ELR (cell line): ENCODE measurements around the gene ERFL.
"Not testable (repeated sequence)": the region's sequence is repeated elsewhere in the genome, so short reads cannot be mapped to it uniquely, and the experiment has no call there.

Source experiments
- DNase-seq: peaks from one replicate; pipeline ENCODE4 v3.0.0-alpha.2; 2015; ENCODE audit warnings: low read depth

ERFL gene

DNA sequence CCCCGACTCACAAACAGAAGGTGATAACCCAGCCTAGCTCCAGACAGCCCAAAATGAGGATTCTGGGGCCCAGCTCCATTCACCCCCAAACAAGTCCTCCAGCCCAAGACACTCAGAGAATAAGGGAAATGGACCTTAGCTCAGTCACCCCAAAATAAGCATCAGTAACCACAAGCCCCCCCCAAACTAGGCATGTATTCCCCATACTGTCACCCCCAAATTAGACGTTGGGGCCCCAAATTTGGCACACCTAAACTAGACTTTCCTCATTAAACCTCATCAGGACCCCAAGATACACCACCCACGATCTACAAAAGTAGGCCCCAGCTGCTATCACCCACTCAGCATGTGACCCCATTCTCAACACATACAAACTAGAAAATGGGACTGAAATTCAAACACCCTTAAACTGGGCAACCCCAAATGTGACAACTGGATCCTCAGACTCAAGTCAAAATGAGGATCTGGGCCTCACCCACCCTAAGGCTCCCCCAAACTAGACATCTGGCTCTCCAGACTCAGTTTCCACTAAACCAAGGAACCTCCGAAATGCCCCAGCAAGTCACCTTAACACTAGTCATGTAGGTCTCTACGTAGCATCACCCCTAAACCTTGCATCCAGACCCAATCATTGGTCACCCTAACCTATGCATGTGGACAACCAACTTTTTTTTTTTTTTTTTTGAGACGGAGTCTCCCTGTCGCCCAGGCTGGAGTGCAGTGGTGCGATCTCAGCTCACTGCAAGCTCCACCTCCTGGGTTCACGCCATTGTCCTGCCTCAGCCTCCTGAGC lies 13.4 kb upstream of the ERFL start:
- no peak for DNase-seq

DNA sequence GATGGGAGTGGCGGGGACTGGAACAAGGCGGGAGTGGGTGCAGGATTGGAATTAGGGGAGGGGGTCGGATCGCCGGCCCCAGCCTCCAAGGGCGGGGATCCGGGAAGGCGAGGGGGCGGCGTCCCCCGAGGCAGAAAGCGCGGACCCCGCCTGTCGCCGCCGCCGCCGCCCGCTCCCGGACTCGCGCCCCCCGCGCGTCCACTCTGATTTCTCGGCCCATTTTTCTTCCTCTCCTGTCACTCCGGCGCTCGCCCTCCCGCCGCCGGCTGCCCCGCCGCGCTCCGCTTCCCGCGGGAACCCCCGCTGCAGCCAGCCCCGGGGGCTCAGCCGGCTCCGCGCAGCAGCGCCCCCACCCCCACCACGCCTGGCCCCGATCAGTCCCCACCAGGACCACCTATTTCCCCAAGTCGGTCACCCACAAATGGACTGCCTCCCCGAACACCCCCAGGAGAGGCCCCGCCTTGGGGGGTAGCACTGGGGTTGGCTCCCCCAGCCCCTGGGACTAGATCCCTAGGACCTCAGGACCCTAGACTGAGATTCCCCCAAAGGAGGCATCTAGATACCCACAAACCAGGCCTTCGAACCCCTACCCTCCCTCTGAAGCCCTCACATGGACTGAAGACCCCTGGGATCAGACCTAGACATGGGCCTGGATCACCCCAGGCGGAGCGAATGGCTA lies 12.6 kb upstream of the ERFL start:
- DNase-seq = no peak

DNA sequence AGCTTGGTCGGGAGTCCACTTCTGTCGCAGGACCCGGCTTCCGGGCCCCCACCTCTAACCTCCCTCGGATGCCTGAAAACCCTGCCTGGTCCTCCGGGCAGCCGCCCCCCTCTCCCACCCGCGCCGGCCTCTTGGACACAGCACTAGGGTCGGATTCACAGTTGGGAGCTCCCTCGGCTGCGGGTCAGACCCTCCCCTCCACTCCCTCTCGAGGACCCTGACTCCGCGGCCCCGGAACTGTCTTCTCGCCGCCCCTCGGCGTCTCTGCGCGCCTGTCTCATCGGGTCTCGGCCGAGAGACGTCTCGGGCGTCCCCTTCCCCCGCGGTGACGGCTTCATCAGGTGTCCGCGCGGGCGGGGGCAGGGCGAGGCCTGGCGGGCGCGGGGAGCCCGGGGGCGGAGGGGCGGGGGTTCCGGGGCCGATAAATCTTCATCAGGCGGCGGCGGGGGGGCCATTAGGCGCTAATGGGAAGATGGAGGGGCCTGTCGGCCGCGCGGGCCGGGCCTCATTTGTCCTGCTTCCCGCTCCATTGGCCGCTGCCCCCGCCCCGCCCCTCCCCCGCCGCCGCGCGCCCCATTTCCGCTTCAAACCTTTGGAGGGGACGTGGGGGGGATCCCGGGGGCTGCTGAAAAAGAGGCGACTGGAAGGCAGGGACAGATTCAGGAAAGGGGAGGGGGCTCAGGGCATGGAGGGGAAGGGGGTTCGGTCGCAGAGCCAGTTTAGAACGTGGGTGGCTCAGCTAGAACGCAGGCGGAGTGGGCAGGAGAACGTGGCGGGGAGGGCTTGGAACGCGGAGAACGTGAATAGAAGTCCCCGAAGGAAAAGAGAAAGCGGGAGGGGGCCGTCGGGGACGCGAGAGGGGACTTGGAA lies 11.8 kb upstream of the ERFL start:
- DNase-seq = peak; percentile 41

DNA sequence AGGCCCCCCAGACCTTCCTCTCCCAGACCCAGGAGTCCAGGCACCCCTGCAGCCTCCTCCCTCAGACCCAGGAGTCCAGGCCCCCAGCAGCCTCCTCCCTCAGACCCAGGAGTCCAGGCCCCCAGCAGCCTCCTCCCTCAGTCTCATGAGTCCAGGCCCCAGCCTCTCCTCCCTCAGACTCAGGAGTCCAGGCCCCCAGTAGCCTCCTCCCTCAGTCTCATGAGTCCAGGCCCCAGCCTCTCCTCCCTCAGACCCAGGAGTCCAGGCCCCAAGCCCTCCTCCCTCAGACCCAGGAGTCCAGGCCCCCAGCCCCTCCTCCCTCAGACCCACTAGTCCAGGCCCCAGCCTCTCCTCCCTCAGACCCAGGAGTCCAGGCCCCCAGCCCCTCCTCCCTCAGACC lies 11.0 kb upstream of the ERFL start:
- DNase-seq = not testable (repeated sequence)

DNA sequence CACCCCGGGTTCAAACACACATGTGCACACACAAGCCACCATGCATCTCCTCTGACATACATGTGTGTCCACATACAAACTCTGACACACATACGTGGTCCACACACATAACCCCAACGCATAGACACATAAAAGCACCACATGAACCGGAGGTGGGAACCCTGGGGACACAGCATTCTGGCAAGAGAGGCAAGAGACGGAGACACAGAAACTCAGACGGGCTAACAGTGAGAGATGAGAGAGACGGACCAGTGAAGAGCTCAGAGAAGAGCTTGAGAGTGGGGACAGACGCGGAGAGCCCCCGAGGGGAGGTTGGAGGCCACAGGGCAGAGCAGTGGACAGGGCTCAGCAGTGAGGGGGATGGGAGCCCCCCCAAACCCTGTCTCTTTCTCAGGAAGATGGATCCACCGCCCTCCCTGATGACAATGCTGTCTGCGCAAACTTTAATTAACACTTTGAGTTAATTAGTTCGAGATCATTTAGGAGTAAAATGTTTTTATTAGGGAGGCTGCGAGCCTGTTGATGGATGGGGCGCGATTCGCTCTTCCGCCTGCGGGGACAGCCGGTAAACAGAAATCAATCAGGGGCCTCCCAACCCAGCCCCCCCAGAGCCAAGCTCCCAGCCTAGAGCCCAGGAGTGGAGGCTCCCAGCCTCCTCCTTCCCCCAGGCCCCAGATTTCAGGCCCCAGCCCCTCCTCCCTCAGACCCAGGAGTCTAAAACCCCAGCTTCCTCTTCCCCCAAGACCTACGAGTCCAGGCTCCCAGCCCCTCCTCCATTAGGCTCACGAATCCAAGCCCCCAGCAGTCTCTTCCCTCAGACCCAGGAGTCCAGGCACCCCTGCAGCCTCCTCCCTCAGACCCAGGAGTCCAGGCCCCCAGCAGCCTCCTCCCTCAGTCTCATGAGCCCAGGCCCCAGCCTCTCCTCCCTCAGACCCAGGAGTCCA lies 9.5 kb upstream of the ERFL start:
- DNase-seq = no peak

DNA sequence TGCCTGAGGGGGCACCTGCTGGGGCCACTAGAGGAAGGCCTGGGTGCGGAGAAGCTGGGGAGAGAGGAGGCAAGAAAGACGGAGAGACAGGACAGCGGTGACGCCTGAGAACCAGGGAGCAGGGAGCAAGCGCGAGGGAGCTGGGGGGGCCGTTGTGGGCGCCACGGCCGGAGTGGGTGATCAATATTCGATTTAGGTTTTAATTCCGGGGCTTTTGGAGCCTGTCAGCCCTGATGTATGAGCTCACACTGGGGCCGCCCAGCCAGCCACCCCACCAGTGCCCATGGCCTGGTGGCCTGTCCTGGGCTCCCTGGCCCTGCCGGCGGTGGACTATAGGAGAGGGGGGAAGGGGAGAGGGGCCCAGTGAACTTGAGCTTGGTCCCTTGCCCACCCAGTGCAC lies 8.7 kb upstream of the ERFL start:
- no peak for DNase-seq

DNA sequence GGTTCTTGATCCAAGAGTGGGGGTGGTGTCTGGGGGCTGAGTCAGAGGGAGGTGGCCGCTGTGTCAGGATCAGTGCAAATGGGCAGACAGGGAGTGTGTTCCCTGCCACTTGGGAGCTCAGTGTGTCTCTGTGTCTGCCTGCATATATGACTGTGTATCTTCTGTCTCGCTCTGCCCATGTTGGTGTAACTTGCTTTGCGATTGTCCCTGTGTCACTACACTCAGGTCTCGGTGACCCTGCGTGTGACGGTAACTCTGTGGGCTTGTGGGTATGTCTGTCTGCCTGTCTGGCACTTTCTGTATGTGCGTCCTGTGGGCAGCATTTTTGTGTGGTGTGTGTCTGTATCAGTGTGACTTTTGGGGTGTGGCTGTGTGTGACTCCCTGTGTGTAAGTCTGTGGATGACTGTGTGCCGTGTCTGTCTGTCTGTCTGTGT lies 8.2 kb upstream of the ERFL start:
- peak; percentile 52 for DNase-seq

DNA sequence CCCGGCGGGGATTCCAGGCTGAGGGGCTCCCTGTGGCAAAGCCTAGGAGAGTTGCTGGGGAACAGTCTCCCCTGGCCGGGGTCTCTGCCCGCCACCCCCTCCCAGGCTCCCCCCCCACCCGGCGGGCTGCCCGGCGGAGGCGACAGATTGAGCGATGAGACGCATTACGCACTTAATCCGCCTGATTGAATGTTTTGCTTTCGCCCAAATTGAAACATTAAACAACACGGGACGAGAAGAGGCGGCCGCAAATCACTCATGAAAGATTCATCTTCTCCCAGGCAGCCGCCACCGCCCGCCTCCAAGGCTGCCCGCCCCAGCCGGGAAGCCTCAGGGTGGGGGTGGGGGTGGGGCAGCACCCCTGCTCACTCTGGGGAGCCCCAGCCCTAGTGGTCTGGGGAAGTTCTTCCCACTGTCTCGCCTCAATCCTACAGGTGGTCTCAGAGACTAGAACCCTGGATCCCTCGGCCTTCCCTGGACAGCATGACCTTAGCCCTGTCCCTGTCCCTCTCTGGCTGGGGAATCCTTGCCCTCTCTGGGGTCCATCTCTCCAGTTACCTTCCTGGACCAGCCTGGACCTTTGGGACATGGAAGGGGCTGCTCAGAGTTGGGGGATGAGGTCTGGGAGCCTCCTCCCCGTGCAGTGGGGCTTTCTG lies 7.6 kb upstream of the ERFL start:
- no peak for DNase-seq

DNA sequence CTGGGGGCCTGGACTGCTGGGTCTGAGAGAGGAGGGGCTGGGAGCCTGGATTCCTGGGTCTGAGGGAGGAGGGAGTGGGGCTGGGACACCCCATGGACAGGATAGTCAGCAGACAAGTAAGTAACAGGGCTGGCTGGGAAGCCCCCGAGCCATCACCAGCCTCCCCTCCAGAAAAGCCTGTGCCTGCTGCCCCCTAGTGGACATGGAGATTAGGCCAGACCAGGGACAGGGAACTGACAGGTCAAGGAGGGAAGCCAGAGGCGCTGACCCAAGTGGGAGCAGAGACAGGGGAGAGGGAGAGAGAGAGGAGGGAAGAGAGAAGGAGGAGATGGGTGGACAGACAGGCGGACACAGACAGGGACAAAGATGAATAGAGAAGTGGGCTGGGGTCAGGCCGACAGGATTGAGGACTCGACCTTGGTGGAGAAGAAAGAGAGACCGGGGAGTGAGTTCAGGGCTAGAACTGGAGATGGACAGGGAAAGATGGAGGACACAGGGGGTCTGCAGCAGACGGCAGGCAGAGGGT lies 6.7 kb upstream of the ERFL start:
- peak; percentile 72 for DNase-seq

DNA sequence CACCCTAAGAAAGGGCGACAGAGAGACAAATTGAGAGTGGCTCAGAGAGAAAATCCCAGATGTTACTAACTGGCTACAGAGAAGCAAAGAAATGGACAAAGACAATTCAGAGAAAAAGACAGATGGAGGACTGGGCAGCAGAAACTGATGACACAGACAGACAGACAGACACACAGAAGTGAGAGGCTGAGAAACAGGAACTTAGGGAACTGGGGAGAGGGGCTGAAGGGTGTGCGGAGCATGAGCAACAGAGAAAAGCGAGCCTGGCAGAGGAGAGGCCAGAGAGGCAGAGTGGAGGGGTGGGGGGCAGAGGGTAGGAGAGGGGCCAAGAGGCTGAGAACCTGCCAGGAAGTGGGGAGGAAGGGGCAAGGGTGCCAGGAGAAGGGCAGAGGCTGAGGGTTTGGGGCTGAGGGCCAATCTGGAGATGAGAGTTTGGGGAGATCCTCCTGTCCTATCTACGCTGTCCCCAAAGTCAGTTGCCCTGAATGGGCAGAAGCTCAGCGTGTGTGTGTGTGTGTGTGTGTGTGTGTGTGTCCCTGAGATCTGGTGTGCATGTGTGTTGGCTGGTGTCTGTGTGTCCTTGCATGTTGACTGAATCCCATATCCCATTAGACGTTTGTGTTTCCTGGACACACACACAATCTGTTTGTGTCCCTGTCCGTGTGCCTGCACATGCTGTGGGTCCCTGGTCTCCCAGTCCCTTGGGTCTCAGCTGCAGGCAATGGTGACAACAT lies 5.6 kb upstream of the ERFL start:
- no peak for DNase-seq

DNA sequence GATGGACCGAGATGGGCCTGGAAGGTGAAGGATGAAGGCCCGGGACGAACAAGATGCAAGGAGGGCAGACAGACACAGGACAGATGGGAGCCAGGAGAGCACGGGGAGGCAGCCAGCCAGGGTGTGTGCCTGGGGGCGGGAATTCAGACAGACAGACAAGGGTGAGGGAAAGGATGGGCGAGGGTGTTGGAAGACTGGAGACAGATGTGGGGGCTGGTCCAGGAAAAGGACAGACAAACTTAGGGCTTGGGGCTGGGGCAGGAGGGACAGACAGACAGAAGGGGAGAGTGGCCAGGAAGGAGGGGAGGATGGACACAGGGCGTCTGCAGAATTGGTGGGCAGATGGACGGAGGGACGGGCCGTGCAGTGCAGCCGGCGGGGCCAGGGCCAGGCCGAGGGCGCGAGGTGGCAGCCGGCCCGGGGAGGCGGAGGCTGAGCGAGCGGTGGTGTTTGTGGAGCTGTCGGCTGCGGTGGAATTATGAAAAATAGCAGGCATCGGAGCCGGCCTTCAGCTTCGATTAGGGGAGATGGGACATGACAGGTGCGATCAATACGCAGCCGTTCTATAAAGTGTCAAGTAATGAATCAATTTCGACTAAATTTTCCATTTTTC lies 4.6 kb upstream of the ERFL start:
- DNase-seq = no peak

DNA sequence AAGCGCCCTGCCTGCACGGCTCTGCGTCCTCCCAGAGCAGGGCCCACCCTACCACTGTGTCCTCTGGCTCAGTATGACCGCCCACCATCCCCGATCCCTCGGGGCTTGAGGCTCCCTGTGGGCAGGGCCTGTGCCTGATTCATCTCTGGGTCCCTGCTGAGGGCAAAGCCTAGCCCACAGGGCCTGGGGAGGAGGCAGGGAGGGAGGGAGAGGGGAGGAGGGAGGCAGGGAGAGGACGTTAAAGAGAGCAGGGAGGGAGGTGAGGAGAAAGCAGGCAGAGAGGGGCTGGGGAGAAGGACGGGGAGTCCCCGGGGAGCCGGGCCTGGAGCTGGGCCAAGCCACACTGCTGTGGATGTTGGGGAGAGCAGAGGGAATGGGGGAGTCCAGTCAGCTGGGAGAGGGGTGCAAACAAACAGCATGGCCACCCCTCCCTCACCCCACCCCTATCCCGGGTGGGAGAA lies 4.0 kb upstream of the ERFL start:
- no peak for DNase-seq

DNA sequence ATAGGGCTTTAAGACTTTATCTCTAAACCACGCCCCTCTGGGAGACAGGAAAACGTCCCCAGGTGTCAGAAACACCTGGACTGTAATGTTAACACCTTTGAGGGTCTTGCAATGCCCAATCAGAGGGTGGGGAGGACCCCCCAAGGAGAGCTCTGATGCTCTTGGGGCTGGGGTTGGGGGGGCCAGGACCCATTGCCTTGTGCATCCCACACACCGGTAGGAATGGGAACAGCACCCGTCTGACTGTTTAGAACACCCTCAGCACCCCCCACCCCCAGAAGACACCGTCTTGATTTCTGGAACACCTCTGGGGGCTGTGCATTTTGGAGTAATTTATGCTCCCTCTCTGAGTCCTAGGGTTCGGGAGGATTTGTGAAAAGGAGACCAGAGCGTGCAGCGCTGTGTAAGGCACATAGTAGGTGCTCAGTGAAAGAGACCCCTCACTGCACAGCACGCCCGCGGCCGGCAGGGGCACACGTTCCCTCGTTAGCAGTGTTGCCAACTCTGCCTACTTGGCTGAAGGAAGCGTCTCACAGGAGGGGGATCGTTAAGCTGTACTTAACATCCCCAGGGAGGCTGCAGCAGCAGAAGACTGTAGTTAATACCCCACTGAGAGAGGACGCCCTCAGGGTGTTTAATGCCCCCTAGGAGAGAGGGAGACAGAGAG lies 2.8 kb upstream of the ERFL start:
- DNase-seq = no peak

DNA sequence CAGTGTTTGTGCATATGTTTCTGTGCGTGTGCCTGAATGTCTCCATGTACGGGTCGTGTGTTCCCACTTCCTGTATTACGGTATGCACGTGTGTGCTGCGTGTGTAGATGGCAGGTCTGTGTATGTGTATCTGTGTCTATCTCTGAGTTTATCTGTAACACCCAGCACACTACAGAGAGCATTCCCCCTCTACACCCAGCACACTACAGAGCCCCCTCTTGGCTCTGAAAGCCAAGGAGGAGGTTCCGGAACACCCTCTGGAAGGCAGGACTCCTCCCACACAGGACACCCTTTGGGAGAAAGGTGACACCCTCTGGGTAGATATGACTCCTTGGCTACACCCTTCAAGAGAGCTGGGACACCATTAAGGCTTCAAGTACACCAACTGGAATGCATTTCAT lies 2.1 kb upstream of the ERFL start:
- DNase-seq = no peak

DNA sequence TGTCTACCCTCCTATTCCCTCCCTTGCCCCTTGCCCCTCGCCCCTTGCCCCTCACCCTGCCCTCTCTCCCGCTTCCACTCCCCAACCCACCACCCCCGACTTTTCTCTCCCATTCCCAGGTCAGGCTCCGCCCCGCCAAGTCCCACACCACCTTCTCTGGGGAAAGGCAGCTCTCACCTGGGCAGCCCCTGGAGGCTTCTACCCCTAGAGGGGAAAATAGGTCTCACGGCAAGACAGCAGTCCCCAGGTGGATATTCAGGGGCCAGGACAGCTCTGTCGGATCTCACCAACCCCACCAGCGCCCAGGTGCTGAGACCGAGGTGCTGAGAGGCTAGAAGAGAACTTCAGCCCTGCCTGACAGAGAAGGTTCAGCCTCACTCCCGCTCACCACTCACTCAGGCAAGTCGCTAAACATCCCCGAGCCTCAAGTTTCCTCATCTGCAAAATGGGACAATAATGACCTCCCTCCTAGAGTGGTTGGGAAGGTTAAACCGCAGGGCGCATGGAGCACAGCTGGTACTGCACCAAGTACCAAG lies 1.4 kb upstream of the ERFL start:
- no peak for DNase-seq

DNA sequence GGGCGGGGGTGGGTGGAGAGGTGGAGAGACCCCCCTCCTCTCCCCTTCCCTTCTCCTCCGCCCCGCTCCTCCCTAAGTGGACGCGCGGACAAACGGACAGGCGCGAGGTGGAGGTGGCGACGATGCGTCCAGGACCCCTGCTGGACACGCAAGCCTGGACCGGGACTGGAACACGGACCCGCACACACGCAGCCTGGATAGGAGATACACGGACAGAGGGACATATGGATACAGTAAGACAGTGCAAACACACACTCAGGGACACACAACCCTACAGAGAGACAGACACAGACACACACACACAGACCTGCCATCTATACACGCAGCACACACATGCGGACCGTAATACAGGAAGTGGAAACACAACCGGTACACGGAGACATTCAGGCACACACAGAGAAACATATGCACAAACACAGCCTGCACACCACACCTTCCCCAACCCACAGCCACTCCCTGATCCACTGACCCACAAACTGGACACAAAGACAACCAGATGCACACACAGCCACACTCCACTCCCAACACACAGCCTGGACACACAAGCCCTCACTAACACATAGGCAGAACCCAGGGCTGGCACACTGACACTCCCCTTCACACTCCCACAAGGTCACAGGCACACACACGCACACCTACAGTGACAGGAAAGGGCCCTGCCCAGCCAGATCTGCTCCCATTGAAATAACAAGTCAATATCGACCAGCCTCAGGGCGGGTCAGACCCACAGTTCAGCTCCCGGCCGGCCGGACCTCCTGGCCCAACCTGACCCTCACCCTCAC lies 696 bp upstream of the ERFL start:
- no peak for DNase-seq

DNA sequence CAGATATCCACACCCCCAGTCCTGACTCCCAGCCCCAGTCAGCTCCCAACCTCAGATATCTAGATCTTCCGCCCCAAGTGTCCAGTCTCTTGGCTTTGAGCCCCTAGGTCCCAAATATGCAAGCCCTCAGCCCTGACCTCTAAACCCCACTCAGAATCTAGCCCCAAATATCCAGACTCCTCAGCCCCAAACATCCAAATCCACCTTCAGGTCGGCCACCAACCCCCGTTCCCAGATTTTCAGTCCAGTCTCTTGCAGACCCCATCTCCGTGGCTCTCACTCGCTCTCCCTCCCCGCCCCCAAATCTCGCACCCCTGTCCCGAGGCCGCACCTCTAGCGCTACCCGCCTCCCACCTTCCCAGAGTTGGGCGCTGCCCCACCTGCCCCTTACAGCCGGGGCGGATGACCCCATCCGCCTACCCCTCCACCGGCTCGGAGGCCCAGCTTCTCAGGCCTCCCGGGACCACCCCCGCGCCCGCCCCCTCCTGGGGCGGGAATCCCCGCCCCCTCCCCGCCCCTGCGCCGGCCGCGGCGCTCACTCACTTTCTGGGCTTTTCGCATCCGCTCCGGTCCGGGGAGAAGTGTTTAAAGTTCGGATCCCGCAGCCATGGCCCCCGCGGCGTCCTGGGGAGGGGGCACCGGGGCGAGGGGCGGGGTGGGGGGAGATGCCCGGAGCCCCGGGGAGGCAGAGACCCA lies 604 bp downstream of the ERFL start:
- DNase-seq = no peak
